Fibroblast of skin of abdomen (primary cell): ENCODE data around the gene VDR.

ENCODE experiments used
- DNase-seq: peaks from one replicate; pipeline ENCODE4 v3.0.0-alpha.2; 2013

VDR gene

DNA sequence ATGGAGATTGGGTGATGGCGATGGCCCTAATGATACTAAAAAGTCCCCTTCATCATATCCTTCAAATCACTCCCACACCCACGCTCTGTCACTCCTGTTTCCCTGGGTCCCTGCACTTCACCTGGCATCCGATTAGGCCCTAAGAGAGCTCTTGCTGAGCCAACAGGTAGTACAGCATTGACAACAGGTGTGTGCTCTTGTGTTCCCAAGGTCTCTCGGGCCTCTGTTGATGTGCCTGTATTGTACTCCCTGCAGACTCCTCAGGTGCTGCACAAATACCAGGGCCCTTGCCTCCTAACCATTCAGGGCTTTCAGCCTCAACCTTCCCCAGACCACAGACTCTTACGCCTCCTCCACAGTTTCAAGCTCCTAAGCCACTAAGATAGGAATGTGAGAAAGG lies 25.8 kb upstream of the VDR start:
- no peak for DNase-seq

DNA sequence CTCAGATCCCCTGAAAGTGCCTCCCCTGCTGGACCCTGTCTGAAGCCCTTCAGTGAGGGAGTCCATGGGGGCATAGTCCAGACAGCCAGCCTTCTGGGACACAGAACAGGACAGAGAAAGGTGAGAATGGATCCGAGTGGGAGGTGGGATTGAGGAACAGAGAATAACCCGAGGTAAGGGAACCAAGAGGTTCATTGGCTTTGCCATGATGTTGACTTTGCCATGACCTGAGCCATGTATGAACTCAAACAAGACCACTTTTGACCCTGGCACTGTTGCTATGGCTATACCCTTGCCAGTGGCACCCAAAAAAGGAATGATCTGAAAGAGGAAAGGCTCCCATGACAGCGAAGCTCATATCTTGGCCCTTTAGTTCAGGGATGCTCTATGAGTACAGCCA lies 22.6 kb upstream of the VDR start:
- DNase-seq: no peak

DNA sequence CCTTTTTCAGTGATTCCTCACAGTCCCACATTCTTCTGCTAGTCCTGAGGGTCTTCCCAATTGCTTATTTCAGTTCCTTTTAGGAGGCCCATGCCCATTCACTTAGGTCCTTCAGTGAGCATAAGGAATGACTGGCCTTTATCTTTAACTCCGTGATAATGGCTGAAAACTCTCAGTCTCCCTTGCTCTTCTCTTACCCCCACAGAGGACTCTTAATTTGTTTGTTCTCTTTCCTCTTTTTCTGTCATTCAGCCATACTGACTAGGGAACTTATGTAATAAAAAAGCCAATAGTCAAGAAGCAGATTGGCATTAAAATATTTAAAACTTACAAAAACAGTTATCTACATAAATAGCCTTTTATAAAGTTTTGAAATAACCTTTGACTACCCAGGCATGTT lies 17.1 kb upstream of the VDR start:
- no peak for DNase-seq

DNA sequence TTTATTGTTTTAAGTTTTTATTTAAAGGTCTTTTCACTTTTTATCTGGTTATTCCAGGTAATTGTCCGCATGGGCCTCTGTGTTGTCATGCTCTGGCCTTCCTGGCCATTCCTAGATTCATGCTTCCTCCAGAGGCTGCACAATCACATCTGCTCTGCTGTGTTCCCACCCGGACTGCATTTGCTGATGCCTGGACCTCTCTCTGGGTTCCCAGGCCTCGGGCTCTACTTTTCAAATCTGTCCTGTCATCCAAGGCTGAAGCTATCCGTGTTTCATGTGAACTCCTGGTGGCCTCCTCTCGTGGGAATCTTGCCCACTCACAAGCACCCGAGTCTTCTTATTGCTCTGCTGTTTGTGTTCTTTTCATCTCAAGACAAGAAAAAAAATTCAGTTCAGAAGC lies 16.1 kb upstream of the VDR start:
- no peak for DNase-seq

DNA sequence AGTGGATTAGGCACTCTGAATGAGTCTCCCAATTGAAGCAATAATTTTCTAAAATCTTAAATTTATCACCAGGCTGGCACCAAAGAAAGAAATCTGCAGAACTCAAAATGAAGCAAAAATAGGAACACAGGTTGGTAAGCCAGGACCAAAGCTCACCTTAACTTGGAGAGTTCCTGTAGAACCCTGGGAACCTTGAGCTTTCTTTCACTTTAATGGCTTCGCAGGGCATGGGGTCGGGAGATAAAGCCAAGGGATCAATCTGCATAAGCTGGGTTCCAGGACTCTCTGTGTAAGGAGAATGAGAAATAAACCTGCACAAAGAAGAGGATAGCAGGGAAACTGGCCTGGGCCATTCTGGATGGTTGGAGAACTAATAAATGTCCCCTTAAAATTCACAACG lies 8.3 kb upstream of the VDR start:
- no peak for DNase-seq

DNA sequence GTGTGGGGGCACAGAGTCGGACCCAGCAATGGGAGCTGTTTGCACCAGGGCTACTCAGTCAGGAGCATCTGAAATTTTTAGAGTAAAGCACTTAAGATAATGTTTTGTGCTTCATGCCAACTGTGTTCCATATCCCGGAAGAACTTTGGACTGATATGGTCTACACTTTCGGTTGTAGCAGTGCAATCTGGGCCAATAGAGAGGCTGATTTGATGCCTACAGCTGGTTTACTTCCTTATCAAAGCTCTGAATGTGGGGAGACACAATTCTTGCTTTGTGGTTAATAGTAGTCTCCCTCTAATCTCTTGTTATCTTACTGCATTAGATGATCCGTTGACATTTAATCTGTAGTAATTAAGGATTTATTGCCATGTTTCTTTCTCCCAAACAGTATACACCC lies 7.8 kb upstream of the VDR start:
- DNase-seq: no peak

DNA sequence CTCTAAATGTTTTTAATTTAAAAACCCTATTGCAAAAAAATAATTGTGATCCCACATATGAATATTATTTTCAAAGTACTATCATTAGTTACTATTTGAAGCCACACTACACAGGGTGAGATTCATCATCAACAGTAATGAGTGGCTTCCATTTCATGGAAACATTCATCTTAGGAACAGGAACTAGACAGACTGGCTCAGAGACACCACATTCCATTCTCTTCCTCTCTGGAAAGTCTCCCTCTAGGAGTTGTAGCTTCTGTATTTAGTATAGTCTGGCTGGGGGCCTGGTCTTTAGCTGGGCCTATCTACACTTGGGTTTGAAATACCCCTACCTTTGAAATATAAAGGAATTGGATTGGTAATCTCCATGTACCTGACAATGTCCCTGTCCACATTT lies 6.2 kb upstream of the VDR start:
- no peak for DNase-seq

DNA sequence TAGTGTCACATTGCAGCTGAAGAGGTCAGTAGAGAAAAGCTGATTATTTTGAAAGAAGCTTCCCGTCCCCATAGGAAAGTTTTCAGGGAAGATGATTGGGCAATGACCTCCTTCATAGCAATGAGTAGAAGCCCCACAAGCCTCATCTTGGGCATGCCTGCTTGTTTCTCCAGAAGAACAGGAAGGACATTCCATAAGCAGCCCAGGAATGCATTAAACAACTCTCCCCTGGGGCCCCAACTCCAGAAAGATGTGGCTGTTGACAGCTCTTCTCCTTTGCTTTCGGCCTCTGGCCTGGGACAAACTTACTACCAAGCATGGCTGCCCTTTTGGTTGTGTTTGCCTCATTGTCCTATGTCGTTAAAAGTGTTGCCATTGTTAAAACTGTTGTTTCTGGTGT lies 5.7 kb upstream of the VDR start:
- DNase-seq: peak; percentile 69

DNA sequence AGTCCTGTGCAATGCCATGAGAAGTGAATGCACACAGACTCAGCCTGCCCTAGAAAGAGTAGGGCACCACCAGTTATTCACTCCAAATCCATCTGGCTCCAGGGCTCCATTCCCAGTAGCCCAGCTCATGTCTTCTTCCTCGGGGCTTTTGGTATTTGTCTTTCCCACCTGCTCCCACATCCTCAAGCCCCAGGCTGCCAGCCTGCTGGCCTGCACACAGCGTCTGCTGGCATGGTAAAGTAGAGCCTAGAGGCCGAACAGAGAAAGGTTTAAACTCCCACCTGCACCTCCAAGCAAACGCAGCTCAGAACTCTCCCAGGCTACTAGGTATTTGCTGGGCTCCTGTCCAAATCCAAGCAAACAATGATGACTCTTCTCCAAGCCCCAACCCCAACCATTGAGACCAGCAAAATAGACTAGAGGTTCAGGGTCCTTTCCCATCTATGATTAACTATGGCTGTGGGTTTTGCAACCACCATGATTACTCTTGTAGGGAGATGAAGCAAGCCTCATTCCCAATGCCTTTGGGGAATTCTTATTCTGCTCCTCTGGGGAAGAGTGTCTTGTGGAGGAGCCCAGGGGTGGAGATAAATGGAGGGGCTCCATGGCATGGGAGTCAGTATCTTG lies 5.2 kb upstream of the VDR start:
- no peak for DNase-seq

DNA sequence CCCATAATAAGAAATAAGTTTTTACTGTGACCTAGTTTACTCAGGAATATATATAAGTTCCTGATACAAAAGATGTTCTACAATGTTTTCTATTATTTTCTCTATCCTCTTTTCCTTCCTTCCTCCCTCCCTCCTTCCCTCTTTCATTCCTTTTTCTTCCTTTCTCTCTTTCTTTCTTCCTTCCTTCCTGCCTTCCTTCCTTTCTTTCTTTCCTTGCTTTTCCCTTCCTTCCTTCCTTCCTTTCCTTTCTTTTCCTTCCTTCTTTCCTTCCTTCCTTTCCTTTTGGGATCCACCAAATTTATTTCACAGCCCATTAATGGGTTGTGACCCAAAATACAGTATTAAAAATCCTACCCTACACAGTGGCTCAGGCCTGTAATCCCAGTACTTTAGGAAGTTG lies 3.9 kb upstream of the VDR start:
- no peak for DNase-seq

DNA sequence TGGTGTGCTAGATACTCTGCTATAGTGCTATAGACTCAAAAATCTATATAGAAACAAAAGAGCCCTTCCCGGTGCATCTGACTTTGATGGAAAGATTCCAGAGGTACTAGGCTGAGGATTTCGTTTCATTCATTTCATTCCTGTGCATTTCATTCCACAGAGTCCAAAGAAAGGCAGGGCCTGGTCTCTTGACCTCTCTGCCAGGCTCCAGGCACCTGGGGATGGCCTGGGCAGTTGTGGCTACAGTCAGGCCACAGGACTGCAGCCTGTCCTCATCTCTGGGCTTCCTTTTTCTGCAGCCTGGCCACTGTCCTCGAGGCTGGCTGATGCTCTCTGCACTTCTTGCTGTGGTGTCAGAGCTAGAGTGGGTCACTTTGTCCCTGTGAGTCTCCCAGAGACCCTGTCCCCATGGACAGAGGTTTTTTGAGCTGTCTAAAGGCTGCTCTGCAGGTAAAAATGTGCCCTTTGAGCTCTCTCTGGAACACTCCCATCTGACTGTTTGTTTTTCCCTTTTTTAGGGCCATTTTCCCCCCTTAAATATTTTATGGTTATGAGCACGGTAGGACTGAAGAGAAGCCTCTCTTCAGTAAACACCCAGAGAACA lies 3.2 kb upstream of the VDR start:
- DNase-seq: no peak

DNA sequence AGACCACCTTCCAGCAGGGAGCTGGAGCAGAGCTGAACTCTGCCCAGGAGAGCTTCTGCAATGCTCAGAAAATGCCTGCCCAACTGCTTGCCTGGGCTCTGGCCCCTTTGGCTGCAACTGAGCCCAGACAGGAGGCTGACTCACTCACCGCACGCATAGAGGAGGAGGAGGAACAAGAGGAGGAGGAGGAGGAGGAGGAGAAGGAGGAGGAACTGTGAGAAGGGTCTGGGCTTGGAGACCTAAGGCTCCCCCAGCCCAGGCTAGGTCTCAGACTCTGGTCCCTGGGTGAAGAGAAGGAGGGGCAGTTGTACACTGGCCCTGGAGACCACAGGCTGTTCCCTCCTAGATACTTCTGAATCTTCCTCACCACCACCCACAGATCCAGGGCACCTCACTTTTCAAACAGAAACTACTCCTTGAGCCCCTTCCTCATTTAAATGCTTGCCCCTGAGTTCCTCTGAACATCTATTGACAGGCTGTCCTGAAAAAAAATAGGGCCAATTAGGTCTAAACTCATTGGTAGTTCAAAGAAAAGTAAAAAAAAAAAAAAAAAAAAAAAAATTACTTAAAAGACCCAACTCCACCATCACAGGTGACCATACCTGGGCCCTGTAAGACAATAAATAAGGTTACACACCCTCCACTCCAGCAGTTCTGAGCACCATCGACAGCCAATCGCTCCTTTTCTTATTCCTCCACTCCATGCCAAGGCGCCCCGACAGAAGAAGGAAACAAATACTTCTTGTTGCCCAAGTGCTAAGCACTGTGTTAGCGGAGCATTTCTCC lies 674 bp downstream of the VDR start:
- peak; percentile 86 for DNase-seq

DNA sequence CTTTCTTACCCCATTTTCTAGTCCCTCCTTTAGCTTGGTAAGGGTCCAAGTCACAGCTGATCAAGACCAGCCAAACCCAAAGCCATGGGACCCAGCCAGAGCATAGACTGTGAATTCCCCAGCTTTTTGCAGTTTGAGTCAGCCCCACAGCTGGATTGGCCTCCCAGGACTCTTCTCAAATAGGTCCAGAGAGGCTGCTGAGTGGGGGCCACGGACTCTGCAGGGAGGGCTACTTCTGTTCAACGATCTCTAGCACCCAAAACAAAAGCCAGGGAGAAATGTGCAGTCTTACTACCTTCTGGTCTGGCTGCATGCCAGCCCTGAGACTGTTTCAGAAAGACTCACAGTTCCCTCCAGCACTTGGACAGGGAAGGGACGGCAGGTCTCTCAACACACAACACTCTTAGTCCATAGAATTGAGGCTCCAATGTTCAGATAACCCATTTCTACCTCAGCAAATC lies 1.6 kb downstream of the VDR start:
- DNase-seq: peak; percentile 90

DNA sequence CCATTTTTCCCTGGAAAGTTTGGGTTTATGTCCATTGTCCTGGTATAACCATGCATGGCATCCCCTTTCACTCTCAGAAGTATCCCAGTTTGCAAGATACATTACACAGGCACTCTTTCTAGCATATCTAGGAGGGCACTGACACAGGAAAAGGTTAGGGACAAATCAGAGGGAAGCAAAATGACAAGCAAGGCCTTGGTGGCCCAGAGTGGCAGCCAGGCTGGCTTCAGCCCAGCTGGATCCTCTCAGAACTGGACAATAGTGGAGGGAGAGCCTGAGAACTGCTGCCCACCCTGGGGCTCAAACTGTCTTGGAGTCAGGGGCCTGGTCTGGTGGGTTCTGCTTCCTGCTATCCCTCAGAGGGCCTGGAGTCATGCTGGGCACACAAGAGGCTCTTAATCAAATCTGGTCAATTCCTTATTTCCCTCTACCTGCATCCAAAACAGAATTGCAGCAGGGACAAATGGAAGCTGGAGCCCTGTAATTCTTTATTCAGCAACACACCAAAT lies 2.6 kb downstream of the VDR start:
- DNase-seq: no peak

DNA sequence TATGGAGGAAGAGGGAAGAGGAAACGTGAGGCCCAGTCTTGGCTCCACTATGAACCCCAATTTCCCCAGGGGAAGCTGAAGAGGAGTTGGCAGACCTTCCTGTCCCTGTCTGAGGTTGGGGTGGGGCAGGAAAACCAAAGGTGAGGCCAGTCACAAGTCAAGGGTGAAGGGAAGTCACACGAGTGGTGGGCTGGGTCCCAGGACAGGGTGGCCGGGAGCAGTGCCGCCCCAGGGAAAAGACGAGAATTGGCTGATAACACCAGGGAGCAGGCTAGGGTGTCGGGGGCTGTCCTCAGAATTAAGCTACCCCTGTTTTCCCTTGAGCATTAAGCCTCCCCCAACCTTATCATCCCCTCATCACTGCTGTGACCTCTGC lies 3.1 kb downstream of the VDR start:
- DNase-seq: no peak

DNA sequence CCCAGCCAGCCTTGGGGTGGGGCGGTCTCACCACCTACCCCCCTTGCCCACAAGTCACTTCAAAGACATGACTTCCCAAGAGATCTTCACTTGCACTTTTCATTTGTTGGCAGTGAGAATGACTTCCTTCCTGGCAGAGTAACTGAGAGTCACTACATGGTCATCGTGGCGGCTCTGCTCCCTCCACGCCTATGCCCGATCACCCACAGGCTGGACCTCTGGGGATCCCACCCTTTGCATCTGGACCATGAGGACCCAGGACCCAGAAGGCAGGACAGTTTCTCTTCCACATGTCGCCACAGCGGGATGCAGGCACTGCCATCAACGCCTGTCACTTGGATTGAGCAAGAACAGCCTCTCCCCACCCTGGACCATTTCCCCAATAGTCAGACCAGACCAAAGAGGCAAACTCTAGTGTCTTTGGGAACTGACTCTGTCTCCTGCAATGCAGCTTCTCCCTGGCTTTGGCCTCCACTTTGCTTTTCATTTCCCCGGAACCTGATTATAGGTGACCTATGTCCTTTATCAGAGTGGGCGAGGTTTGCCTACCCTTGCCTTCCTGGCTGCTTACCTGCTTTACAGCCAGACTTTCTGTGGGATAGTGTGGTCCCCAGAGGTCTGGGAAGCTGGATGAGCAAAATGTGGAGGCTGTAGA lies 3.6 kb downstream of the VDR start:
- no peak for DNase-seq

DNA sequence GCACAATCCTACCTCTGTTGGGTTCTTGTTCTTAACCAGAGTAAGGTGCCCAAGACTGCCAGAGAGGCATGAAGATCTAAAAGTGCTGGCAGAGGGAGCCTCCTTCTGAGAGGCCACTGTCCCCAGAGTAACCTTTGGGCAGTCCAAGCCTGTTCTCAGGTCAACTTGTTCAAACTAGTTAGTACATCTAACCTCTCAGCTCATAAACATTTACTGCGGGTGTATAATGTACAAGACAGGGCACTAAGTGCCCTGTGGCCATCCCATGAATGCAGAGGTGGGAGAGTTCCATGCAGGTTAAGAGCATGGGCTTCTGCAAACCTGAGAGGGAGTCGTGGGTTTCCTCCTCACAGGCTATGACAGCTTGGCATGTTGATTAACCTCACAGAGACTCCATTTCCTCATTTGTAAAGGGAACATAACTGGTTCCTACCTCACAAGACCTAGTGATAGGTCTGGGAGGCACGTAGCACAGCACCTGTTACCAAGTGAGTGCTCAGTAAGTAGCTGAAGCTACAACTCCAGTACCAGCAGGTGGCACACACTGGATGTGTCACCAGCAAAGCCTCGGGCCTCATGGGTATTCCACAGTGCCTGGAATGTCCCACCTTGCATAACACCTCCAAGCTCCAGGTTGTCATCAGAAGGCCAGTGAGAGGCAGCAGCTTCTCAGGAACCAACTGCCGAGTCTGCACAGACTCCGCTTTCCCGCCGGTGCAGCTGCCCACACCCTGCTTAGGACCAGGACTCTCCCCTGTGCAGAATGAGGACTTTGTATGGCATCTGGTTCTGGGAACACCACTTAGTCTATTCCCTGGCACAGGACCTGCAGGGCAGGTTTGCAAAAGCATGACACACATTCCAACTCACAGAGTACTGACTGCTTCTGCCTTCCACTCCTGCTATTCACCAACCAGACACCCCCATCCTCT lies 4.4 kb downstream of the VDR start:
- DNase-seq: no peak

DNA sequence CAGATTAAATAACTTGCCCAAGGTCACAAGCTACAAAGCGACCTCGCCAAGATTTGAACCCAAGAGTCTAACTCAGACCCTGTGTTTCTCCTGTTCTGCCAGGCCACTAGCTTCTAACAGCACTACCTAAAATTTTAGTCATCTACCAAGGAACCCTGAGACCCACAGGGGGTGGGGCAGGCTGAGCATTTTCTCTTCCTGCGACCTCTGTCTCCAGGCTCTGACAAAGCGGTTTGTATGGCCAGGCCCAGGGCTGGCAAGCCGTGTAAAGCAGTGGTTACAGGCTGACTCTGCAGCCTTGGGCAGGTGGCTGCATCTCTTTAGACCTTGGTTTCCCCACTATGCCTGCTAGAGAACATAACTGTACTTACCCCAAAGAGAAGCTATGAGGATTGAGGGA lies 5.3 kb downstream of the VDR start:
- no peak for DNase-seq

DNA sequence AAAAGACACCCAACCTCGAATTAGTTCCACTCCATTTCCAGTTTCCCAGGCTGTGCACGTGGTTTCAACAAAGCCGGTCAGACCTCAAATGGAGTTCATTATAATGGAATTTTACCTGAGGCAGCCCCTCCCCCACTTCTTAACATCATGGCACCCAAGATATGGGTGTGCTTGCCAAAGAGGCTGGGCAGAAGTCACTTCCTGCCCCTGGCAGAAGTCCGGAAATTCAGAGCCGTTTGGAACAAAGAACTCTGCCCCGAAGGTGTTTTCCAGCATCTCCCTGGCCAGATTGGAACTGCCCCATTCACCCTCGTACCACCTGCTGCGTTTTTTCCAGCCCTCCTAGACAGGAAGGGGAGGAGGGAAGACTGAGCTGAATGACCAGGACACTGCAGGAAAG lies 8.2 kb downstream of the VDR start:
- no peak for DNase-seq

DNA sequence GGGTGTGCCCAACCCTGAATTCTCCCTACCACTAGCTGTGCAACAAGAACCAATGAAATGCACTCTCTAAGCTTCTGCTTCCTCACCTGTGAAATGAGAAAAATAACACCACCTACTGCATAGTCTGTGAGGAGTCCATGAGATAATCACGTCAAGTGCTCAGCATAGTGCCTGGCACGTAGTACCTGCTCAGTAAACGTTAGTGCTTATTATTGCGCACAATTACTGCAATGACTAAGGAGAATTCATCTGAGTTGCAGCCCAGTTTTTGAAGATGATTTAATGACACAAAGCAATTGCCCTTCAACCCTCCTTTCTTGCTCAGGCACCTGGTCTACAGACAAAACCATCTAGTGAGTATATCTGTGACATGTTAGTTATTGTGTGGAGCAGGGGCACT lies 8.8 kb downstream of the VDR start:
- DNase-seq: no peak

DNA sequence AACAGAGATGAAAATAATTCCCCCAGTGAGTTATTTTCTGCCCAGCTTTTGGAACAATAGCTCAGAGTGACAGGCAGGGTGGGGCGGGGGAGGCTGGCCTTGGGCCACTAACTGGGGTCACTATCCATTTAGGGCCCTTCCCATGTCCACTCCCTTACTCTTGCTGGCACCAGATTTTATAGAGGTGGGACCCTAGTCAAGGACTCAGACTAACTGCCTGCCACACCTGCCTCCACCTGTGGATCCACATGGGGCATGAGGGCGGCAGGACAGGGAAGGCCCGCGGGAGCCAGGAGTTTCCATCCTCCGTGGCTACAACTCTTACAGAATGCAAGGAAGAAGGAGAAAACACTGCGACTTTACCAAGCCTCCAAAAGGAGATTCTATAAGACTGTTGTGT lies 10.1 kb downstream of the VDR start:
- DNase-seq: no peak

DNA sequence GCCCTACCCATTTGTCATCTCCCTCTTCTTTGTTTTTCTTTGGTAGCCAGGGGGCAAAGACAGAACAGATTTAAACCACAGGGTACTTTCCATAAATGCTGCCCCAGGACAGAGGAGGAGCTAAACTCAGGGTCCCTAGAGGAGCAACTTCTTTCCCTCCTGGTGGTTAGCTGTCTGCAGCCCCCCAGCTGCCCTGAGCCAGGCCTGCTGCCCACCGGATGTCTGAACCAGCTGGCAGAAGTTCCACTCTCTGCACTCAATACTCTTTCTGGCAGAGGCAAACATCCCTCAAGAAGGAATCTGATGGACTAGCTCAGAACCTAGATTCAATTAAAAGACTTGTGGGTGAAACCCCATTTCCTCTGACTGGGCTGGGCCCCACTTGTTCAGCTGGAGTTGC lies 10.7 kb downstream of the VDR start:
- no peak for DNase-seq
